GM21723 (cell line): Measurements from ENCODE around the gene PAFAH2.

Source experiments
- ATAC-seq: cut with Tn5 transposase; IDR thresholded peaks from one replicate; pipeline ENCODE4 v1.9.1; 2021; ENCODE audit warnings: mild to moderate bottlenecking, moderate library complexity; ENCODE audit not compliant: unreplicated experiment

PAFAH2 gene

DNA sequence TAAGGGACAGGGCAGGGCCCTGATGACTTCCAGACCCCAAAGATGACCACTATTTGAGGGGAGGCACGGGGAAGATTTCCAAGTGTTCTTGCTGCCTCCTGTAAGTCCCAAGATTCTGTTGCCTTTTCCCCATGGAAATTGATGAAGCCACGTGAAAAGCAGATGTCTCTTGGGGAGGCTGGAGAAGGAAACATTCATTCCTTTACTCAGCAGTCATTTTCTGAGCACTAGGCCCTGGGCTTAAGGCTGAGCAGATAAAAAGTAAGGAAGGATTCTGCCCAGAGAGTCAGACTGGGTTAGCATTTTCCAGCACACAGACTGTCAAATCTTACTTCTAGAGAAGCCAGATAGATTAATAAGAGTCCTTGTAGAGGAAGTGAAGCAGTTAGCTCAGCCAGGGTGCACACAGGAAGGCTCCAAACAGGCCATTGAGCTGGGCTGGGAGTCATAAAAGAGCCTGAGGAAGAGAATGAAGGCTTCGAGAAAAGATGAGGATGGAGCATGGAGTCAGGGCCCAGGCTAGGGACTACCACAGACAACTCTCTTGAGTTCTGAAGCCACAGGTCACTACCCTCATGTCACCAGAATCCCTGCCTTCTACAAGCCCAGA is 33.9 kb upstream of the PAFAH2 start:
- no peak for ATAC-seq

DNA sequence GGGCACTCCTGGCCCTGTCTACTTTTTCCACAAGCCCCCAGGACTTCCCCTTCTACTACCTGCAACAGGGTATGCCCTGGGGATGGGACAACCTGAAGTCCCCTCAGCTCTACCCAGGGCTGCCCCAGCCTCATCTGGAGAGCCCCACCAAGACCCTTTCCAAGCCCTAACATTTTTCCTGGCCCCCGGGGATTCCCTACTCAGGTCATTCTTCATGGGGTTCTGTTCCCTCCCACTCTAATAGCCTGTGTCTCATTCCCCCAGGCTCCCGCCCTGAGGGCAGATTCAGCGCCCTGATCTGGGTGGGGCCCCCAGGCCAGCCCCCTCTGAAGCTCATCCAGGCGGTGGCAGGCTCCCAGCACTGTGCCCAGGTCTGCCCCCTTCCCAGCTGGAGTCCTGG is 33.3 kb upstream of the PAFAH2 start:
- ATAC-seq = no peak

DNA sequence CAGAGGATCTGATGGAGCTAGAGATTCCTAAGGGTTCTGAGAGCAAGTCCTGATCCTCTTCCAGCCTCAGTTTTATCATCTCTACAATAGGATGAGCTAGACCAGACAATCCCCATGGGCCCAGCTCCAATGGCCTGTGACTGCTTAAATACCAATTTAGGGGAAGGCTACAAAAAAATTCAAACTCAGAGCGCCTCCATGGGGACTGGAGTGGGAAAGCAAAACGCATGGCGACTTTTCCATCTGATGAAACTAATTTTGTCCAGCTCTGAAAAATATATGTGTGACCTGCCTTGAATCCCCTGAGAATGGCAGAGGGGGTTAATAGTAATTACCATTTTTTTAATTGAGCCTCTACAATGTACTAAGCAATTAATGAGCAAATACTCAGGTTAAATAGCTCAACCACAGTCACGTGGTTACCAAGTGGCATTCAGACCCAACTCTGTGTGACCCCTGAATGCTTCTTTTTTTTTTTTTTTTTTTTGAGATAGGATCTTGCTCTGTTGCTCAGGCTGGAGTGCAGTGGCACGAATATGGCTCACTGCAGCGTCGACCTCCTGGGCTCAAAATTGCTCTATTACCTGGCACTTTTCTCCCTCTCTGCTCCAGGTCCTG is 32.1 kb upstream of the PAFAH2 start:
- no peak for ATAC-seq

DNA sequence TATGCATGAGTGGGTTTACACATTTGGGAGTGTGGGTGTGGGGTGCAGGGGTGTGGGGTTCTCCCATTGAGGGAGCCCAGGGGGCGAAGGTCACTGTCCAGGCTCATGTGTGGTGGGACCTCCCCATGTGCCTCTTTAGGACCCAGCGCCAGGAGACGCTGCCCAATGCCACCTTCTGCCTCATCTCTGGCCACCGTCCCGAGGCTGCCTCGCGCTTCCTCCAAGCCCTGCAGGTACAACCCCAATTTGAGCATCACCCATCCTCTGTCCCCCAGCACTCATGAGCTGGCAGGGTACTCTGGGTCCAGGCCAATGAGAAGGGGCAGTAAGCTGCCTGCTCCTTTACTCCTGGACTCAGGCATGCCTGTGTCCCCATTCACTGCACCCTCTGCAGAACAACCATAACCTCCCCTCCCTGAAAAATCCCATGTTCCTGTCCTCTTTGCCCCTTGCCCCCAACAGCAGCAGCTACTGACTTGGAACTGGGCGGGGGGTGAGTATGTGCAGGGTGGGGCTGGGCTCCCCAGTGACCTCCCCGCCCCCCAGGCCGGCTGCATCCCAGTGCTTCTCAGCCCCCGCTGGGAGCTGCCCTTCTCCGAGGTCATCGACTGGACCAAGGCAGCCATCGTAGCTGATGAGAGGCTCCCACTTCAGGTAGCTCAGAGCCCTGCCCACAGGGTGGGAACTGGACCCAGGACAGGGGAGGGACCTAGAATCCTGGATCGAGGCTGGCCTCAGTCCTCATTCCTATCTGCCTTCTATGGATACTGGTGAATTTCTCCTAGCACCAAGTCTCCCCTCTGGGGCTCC is 31.4 kb upstream of the PAFAH2 start:
- no peak for ATAC-seq

DNA sequence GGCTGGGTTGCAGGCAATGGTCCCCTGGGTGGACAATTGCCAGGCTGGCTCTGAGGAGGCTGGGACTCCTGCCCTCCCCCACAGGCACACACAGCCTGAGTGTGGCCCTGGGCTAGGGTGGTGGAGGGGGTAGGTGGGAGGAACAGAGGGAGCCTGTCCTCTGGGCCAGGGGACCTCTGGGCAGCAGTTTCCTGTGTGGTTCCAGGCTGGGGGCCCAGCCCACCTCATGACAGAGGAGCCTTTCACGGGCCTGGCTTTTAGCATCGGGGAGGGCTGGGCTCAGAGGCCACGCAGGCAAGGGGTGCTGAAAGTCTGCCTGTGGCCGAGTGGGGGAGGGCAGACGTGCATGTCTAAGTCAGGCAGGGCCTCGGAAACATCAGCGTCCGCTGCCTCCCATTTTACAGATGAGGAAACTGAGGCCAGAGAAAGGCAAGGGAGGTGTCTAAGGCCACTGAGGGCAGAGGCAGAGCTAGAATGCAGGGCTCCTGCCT is 30.7 kb upstream of the PAFAH2 start:
- no peak for ATAC-seq

DNA sequence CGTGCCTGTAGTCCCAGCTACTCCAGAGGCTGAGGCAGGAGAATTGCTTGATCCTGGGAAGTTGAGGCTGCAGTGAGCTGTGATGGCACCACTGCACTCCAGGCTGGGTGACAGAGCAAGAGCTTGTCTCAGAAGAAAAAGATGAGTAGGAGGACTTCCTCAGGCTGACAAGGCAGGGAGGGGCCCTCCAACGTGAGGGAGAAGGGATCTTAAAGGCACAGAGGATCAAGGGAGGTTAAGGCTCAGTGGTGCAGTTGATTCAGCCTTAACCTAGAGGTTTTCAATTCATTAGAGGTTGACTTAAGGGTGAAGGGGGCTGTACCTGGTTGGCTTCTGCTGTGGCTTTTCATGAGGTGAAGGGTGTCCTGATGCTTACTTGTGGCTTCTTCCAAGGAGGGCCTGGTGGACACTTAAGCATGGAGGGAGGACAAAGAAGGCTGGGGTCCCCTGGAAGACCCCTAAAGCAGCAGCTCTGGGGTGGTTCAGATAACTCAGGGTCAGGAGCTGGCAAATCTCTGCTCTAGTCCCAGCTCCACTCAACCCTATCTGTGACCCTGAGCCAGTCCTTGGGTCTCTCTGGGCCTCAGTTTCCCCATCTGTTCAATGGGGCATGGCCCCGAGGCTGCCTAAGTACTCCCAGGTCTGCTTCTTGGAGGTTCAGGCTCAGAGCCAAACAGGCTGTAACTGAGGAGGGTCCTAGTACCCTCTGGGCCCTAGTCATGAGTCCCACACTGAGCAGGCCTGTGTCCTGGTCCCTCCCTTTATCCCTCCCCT is 30.0 kb upstream of the PAFAH2 start:
- no peak for ATAC-seq

DNA sequence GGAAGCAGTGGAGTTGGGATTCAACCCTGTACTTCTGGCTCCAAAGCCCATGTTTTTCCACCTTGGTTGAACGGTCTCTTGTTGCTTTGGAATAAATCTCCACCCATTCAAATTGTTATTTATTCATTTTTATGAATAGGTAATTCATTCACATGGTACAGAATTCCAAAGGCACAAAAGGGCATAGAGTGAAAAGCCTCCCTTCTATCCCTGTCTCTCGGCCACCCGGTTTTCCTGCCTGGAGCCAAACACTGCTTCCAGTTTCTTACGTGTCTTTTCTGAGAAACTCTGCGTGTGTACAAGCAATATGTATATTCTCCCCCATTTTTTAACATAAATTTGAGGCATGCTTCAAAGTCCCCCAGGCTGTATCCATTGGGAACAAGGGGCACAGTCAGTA is 27.7 kb upstream of the PAFAH2 start:
- no peak for ATAC-seq

DNA sequence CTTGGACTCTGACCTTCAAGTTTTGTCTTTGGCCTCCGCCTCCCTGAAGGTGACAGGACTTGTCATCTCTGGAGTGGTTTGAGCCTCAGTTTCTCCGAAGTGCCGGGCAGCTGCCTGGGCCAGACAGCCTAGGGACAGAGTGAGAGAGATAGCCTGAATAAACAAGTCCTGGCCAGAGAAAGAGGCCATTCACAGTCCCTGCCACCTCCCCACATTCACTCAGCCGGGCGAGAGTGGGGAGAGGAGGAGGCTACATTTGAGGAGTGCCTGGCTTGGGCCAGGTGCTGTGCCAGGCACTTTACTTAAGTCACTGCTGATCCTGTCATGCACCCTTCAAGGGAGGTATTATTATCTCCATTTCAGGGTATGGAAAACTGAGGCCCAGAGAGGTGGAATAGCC is 27.2 kb upstream of the PAFAH2 start:
- ATAC-seq = no peak

DNA sequence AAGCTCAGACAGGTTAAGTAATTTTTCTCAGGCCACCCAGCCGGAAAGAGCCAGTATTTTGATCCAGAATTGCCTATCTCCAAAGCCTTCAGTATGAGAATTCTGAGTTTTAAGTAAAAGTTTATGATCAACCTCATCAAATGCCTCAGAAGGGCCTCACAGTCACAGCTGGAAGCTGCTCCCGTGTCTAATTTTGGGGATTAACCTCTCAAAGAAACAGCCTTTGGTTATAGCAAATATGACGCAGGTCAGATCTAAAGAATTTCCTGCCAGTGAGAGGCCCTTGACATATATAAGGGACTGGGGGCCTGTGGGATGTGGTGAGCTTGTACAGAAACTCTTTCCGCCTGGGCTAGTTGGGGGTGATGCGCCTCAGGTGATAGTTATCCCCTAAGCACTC is 26.0 kb upstream of the PAFAH2 start:
- no peak for ATAC-seq

DNA sequence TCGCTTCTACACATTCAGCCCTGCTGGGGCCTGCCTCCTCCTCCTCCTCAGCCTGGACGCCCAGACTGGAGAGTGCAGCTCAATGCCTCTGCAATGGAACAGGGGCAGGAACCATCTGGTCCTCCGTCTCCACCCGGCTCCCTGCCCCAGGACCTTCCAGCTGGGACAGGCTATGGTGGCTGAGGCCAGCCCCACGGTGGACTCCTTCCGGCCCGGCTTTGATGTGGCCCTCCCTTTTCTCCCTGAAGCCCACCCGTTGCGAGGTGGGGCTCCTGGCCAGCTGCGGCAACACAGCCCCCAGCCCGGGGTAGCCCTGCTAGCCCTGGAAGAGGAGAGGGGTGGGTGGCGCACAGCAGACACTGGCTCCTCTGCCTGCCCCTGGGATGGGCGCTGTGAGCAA is 25.1 kb upstream of the PAFAH2 start:
- no peak for ATAC-seq

DNA sequence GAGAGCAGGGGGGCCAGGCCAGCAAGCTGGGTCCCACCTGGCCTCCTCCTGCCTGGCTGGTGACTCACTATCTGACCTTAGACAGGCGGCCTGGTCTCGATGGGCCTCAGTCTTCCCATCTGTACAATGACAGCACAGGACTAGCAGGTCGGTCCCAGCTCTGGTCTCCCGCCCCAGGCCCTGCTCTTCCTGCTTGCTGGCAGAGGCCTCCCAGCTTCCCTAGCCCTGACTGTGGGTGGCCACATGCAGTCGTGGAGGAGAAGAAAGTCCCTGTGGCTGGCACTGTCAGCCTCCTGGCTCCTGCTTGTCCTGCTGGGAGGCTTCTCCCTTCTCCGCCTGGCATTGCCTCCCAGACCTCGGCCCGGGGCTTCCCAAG is 24.5 kb upstream of the PAFAH2 start:
- ATAC-seq = no peak

DNA sequence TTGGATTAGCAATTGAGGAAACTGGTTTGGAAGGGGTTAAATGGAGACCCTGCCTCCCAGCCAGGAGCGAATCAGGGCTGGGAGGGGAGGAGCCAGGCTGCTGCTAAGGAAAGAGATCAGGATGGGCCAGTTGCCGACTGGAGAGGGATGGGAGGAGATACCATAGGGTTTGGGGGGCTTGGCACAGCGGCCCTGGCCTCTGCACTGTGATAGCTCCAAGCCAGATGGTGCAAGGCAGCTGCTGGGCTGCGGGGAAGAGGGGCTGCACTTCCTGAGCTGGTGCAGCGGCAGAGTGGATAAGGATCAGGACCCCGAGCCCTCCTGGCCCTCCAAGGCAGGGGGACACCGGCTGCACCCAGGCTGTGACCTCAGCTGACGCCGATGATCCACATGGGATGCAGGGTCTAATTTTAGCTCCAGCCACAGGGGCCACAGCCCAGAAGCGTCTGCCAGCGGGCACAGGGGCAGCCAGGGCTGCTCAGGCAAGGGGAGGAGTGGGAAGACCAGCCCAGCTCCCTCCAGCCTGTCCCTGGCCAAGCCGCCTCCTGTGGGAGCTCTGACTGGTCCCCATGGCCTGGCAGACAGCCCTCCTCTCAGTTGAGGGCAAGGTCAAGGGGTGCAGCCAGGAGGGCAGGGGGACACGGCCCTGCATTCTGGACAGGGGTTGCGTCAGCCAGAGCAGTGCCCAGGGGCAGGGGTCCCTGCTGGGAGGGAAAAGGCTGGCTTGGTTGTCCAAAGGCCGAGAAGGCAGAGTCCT is 24.0 kb upstream of the PAFAH2 start, which contains the start of gene EXTL1:
TSS of gene EXTL1 (plus strand) at position 129 of the 757 bp plus-strand sequence. CDS start 872 bp downstream, outside the sequence.
- no peak for ATAC-seq

DNA sequence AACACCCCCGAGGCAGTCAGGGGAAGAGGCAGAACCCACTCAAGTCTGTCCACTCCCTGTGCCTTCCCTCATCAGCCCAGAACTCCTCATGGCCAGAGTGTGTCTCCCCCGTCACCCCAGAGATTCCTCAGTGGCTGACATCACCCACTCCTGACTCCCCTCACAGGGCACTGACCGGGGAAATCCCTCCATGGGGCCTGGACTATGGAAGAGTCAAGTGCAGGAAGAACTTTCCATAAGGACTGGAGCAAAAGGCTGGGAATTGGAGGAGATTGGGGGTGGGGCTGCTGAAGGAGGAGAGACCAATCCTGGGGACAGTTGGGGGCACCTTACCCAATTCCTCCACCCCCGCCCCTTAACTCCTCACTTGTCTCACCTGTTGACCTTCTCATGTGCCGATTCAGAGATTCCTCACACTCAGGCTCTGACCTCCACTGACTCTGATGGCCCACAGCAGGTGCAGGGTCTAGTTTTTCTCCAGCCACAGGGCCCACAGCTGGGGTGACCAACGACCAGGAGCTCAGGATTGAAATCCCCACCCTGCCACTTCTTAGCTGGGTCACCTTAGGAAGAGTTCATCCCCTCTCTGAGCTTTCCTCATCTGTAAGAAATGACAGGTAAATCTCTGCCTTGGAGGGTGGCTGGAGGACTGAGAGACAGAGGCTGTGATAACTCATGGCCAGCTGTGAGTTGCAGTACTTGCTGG is 23.2 kb upstream of the PAFAH2 start:
- no peak for ATAC-seq

DNA sequence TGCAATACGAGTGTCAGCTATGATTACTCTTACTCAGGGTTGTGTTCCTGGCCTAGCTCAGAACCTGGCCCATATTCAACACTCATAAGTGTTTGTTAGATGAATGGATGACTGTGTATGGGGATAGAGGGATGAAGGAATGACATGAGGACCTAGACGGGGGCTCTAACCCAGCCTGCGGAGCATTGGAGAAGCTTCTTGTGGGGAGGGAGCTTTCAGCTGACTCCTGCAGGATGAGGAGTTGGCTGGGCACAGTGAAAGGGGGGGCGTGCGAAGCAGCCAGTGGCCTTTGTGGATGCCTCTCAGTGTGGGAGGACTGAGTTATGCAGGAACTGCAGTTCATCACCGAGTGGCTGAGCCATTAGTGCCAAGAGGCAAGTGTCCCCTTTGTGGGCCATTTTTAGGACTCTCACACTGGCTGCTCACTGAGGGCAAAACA is 22.5 kb upstream of the PAFAH2 start:
- ATAC-seq = no peak

DNA sequence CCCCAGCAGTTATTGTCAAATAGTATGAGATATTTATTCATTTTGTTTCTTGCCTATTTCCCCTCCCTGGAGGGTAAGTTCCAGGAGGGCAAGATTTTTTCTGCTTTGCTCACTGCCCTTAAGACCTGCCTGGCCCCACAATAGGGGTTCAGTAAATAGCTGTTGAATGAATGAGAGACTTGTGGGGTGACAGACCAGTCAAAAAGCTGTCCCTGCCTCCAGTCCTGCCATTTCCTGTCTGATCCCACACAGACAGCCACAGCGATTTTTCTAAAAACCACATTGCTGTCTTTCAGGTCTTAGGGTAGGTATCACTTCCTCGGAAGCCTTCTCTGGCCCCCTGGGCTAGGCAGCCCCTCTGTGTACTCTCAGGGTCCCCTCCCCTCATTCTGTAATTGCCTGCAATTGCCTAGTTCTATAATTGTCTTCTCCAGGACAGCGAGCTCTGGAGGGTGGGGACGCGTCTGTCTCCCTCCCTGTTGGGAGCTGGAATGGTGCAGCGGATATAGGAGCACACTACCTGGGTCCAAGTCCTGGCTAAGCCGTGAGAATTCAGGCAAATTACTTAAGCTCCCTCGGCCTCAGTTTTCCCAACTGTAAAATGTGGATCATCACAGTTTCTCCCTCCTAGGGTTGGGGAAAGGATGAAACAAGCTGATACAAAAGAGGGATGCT is 21.9 kb upstream of the PAFAH2 start:
- no peak for ATAC-seq

DNA sequence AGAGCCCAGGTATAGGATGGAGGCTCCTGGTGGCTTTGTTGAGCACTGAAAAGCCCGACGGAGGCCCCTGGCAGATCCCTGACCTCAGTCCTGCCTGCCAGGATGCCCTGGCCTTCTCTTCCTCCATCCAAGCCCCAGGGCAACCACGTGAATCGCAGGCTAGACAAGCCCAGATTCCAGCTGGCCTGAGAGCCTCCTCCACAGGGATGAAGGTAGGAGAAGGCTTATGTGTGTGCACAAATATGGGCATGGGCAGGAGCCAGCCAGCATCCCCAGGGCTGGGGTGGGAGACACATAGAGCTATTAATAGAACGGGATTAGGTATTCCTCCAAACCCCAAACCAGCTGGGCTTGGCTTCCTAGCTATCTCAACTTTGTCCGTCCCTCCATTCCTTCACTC is 19.7 kb upstream of the PAFAH2 start:
- ATAC-seq = no peak

DNA sequence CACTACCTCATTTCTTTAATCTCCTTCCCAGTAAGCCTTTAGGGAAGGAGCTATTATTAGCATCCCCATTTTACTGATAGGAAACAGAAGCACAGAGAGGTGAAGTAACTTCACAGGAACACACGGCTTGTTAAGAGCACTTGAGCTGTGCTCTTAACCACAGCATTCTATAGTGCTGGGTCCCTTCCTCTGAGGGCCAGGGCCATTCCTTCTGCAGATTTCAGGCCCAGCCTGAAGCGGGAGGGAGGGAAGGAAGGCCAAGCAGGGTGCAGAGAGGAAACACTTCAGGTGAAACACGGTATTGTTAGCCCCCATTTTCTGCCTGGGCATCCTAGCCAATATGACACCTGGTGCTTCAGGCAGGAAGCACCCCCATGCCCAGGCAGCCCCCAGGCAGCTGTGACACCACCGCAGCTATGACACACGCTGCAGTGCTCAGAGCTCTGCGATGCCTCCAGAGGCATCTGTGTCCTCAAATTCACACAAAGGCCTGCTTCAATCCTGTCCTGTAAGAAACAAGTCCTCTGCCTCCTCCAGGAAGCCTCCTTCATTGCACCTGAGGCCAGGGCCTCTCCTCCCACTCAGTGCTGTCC is 19.2 kb upstream of the PAFAH2 start:
- ATAC-seq = no peak

DNA sequence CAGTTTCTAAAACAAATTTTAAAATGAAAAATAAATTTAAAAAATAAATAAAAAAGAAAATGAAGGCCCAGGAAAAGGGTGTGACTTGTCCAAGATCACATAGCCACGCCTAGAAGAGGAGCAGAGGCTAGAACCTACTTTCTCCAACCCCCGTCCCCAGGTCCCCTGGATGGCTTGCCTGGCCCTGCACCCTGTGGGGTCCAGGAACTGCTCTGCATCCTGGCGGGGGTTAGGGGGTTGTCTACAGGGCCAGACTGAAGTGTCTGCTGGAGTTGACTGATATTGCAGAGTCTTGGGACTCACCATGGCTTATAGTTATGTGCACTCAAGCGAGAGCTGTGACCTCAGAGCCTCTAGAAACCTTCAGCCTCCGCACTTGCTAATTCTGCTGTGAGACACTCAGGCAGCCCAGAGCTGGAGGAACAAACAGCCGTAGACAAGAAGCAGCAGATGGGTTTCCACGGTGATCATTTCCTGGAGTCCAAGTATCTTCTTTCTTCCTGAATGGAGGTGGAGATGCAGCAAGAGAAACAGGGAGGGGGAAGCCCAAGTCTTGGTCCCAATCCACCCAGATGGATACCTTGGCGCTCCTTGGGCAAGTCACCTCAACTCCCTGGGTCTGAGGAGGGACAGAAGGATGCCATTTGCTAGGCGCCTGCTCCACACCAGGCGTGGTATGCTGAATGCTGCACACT is 18.5 kb upstream of the PAFAH2 start:
- ATAC-seq = no peak
